ENCODE results near the gene PPIP5K2.

PPIP5K2 gene

DNA sequence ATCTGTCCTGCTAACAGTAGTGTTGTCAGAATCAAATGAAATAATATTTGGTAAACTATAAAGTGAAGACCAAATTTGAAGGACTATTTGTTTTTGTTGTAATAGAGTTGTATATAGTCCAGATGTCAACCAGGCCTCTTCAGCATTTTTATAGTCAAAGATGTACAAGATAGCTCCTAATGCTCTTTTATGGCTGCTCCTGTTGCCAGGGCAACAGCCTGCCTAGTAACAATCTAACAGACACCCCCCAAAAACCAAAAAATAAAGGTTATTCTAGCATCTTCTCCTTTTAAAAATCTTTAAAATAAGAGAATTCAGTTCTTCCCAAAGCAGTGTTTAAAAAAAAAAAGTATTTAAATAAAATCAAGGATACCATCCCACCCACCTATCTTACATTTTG is 89.0 kb downstream of the PPIP5K2 start:
- Histone ChIP-seq H3K4me3 (IDR thresholded peaks at IDR 0.05; ENCODE audit: insufficient read depth, low read depth, low read length) (no peak overlapping the region), H3K36me3 (ENCODE audit: insufficient read depth) (no peaks in the 10 kb centered on the region), H3K9ac (no peak overlapping the region), H3K27ac (no peak overlapping the region), H4K20me1 (ENCODE audit: insufficient read depth) (no peaks in the 10 kb centered on the region), H3K4me1 (ENCODE audit: low read depth, poor library complexity, severe bottlenecking) (peaks cover 22% of the 10 kb centered on the region), H3K79me2 (ENCODE audit: insufficient read depth, low read depth) (no peaks in the 10 kb centered on the region), H3K27me3 (ENCODE audit: insufficient read depth, low read depth) (no peaks in the 10 kb centered on the region), H3K4me2 (no peak overlapping the region), H2AFZ (ENCODE audit: low read depth) (no peak overlapping the region)
- TF ChIP-seq CTCF (conservative IDR thresholded peaks at IDR 0.05; ENCODE audit: low read depth, low read length), result no peak

GRCh38 chr5:103210952-103211351 is 90.9 kb downstream of the PPIP5K2 start:
- Histone ChIP-seq H4K20me1 (ENCODE audit: insufficient read depth) (no peaks in the 10 kb centered on the region), H3K9ac (no peak overlapping the region), H3K4me3 (IDR thresholded peaks at IDR 0.05; ENCODE audit: insufficient read depth, low read depth, low read length) (no peak overlapping the region), H3K36me3 (ENCODE audit: insufficient read depth) (no peaks in the 10 kb centered on the region), H3K4me2 (peak overlapping the region; percentile 31; the same call in 1 of the 2 replicates), H3K79me2 (ENCODE audit: insufficient read depth, low read depth) (no peaks in the 10 kb centered on the region), H3K4me1 (ENCODE audit: low read depth, poor library complexity, severe bottlenecking) (peaks cover 22% of the 10 kb centered on the region), H3K27me3 (ENCODE audit: insufficient read depth, low read depth) (no peaks in the 10 kb centered on the region), H3K27ac (no peak overlapping the region), H2AFZ (ENCODE audit: low read depth) (no peak overlapping the region)
- no peak for TF ChIP-seq CTCF (conservative IDR thresholded peaks at IDR 0.05; ENCODE audit: low read depth, low read length)

- Histone ChIP-seq H3K79me2 (ENCODE audit: insufficient read depth, low read depth) (no peaks in the 10 kb centered on the region), H3K9ac (no peak overlapping the region), H3K36me3 (ENCODE audit: insufficient read depth) (no peaks in the 10 kb centered on the region), H3K27ac (peak overlapping the region; percentile 22), H3K4me1 (ENCODE audit: low read depth, poor library complexity, severe bottlenecking) (peaks cover 22% of the 10 kb centered on the region), H3K4me3 (IDR thresholded peaks at IDR 0.05; ENCODE audit: insufficient read depth, low read depth, low read length) (no peak overlapping the region), H4K20me1 (ENCODE audit: insufficient read depth) (no peaks in the 10 kb centered on the region), H3K4me2 (peak overlapping the region; percentile 31), H2AFZ (ENCODE audit: low read depth) (no peak overlapping the region), H3K27me3 (ENCODE audit: insufficient read depth, low read depth) (no peaks in the 10 kb centered on the region)
- no peak for TF ChIP-seq CTCF (conservative IDR thresholded peaks at IDR 0.05; ENCODE audit: low read depth, low read length)
Measured at GRCh38 chr5:103211576-103212561, 91.8 kb downstream of the PPIP5K2 start.

DNA sequence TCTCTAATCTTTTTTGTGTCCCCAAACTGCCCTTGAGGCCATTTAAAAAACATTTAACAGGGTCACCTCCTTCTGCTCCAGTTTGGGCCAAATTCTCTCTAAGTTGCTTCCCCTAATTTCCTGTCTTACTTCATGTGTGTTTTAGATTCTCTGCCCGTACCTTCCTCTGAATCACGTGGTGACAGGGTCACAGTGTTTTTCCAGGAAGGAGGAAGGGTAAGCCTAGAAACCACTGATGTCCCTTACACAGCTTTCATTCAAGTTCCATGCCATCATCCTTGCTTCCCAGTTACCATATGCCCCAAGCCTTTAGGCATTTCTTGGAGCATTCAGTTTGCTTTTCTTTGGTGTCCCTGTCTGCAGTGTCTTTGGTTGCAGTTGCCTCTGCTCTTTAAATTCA is 96.0 kb downstream of the PPIP5K2 start:
- H3K27me3 ChIP-seq (ENCODE audit: insufficient read depth, low read depth), result no peaks in the 10 kb centered on the region
- no peak overlapping the region for H2AFZ ChIP-seq (ENCODE audit: low read depth)
- no peak overlapping the region for H3K9ac ChIP-seq
- no peaks in the 10 kb centered on the region for H3K36me3 ChIP-seq (ENCODE audit: insufficient read depth)
- no peak for TF ChIP-seq CTCF (conservative IDR thresholded peaks at IDR 0.05; ENCODE audit: low read depth, low read length)
- H3K4me2 ChIP-seq, result no peak overlapping the region
- H3K79me2 ChIP-seq (ENCODE audit: insufficient read depth, low read depth), result no peaks in the 10 kb centered on the region
- no peaks in the 10 kb centered on the region for H4K20me1 ChIP-seq (ENCODE audit: insufficient read depth)
- no peak overlapping the region for H3K27ac ChIP-seq
- peaks cover 15% of the 10 kb centered on the region for H3K4me1 ChIP-seq (ENCODE audit: low read depth, poor library complexity, severe bottlenecking)
- H3K4me3 ChIP-seq (IDR thresholded peaks at IDR 0.05; ENCODE audit: insufficient read depth, low read depth, low read length), result no peak overlapping the region

All from KMS-11 (cell line).